OCI-LY3 (cell line): ENCODE data around the gene AGBL4.

Experiments
- CTCF ChIP-seq: fragments of 200-600, 300-600 bp; sonication (generic); IDR thresholded peaks from 2 replicates; pipeline ENCODE4 v1.5.1; 2014; ENCODE audit warnings: antibody characterized with exemption, low read length, low read depth
- EZH2phosphoT487 ChIP-seq: fragments of 200-600 bp; shearing (Covaris generic); IDR thresholded peaks from 2 replicates; pipeline ENCODE4 v1.6.1; 2018; ENCODE audit warnings: antibody characterized with exemption, mixed run types, low read depth

GRCh38 chr1:48654606-48655210 is 1369.0 kb downstream of the AGBL4 start:
- TF ChIP-seq CTCF = no peak
- no peak for TF ChIP-seq EZH2phosphoT487
